Tibial nerve (tissue), 4 donors: ENCODE data around the gene CYP11A1.

Experiments used
- EP300 ChIP-seq, 2 donors: sonication (generic); formaldehyde crosslinking; IDR thresholded peaks; one replicate each; pipeline ENCODE4 v1.6.1; 2017; ENCODE audit warnings: antibody characterized with exemption in 2 of 2, mild to moderate bottlenecking in 1 of 2
- POLR2A ChIP-seq, 2 donors: fragments of 450-650 bp; IDR thresholded peaks; one replicate each; pipeline ENCODE4 v1.6.1; 2017; ENCODE audit warnings: antibody characterized with exemption in 2 of 2, mild to moderate bottlenecking in 2 of 2, moderate library complexity in 2 of 2
- TF ChIP-seq, protein P1 (sequence below), 5 experiments: fragments of 200-600 bp in 3 of 5; fragments of 450-650 bp in 2 of 5; sonication (generic) in 3 of 5; IDR thresholded peaks; one replicate each; pipeline ENCODE4 v1.5.1; 2016 to 2019; ENCODE audit warnings: antibody characterized with exemption in 5 of 5, mild to moderate bottlenecking in 3 of 5, moderate library complexity in 2 of 5

DNA sequence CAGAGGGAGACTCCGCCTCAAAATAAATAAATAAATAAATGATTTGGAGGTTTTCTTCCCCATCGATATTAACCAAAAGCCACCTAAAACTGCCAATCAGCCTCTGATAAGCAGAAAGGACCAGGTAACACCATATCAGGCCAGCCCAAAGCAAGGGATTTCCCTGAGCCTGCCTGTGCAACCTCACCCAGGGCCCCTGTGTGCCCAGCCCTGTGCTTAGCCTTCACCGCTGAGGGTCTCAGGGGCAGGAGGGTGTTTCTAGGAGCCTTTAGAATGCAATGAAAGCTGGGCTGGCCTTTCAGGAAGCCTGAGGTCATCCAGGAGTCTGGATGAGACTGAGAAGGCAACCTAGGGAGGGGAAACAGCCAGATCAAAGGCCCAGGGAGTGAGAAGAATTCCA, 35.4 kb downstream of the CYP11A1 start:
- TF ChIP-seq, protein P1, sequence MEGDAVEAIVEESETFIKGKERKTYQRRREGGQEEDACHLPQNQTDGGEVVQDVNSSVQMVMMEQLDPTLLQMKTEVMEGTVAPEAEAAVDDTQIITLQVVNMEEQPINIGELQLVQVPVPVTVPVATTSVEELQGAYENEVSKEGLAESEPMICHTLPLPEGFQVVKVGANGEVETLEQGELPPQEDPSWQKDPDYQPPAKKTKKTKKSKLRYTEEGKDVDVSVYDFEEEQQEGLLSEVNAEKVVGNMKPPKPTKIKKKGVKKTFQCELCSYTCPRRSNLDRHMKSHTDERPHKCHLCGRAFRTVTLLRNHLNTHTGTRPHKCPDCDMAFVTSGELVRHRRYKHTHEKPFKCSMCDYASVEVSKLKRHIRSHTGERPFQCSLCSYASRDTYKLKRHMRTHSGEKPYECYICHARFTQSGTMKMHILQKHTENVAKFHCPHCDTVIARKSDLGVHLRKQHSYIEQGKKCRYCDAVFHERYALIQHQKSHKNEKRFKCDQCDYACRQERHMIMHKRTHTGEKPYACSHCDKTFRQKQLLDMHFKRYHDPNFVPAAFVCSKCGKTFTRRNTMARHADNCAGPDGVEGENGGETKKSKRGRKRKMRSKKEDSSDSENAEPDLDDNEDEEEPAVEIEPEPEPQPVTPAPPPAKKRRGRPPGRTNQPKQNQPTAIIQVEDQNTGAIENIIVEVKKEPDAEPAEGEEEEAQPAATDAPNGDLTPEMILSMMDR (IDR thresholded peaks at IDR 0.05) = no peak
- TF ChIP-seq EP300 (IDR thresholded peaks at IDR 0.05) (no peak), POLR2A (IDR thresholded peaks at IDR 0.05) (no peak)
